Activated naive CD8-positive, alpha-beta T cell treated with anti-CD3 and anti-CD28 coated beads, Interleukin-2, amount 50 U/mL, for 24 hours (primary cell): ENCODE measurements around the gene PALM.
"Not testable (repeated sequence)": the region's sequence is repeated elsewhere in the genome, so short reads cannot be mapped to it uniquely, and the experiment has no call there.

Experiments used
- ATAC-seq: fragments of 150-1000 bp; cut with Tn5 transposase; one replicate; pipeline ENCODE4 v1.10.0; 2021
- DNase-seq: peaks from one replicate; pipeline ENCODE4 v3.0.0; 2021
- H3K27ac Mint-ChIP-seq: one replicate; pipeline ENCODE4 v1.8.0; 2021; ENCODE audit warnings: mild to moderate bottlenecking, mixed read lengths
- H3K27me3 Mint-ChIP-seq: one replicate; pipeline ENCODE4 v1.8.0; 2021; ENCODE audit warnings: mixed read lengths
- H3K36me3 Mint-ChIP-seq: one replicate; pipeline ENCODE4 v1.8.0; 2021; ENCODE audit warnings: low read depth, mixed read lengths
- H3K4me1 Mint-ChIP-seq: one replicate; pipeline ENCODE4 v1.8.0; 2021; ENCODE audit warnings: mixed read lengths
- H3K4me3 Mint-ChIP-seq: one replicate; pipeline ENCODE4 v1.8.0; 2021; ENCODE audit warnings: mild to moderate bottlenecking, moderate library complexity, mixed read lengths
- H3K9me3 Mint-ChIP-seq: one replicate; pipeline ENCODE4 v1.8.0; 2021; ENCODE audit warnings: mixed read lengths

PALM gene

GRCh38 chr19:729564-729963, 20.8 kb downstream of the PALM start:
- not testable (repeated sequence) for H3K9me3 Mint-ChIP-seq, H3K4me1 Mint-ChIP-seq, H3K36me3 Mint-ChIP-seq, DNase-seq, H3K27ac Mint-ChIP-seq, H3K27me3 Mint-ChIP-seq, ATAC-seq, H3K4me3 Mint-ChIP-seq

- no peak overlapping the region for H3K4me3 Mint-ChIP-seq
- no peaks in the 10 kb centered on the region for H3K27me3 Mint-ChIP-seq
- H3K9me3 Mint-ChIP-seq: no peaks in the 10 kb centered on the region
- ATAC-seq (no peak), DNase-seq (no peak)
- peaks cover 9% of the 10 kb centered on the region for H3K4me1 Mint-ChIP-seq
- no peaks in the 10 kb centered on the region for H3K36me3 Mint-ChIP-seq
- no peak overlapping the region for H3K27ac Mint-ChIP-seq
These were observed 21.4 kb downstream of the PALM start for GRCh38 chr19:729965-730668.

- ATAC-seq (no peak), DNase-seq (no peak)
- Mint-ChIP-seq H3K4me1 (peaks cover 9% of the 10 kb centered on the region), H3K27me3 (no peaks in the 10 kb centered on the region), H3K9me3 (no peaks in the 10 kb centered on the region), H3K4me3 (no peak overlapping the region), H3K27ac (no peak overlapping the region), H3K36me3 (no peaks in the 10 kb centered on the region)
These were observed 22.3 kb downstream of the PALM start for GRCh38 chr19:731000-731399.

- no peak overlapping the region for H3K27ac Mint-ChIP-seq
- H3K27me3 Mint-ChIP-seq: peaks cover 2% of the 10 kb centered on the region
- H3K36me3 Mint-ChIP-seq: no peaks in the 10 kb centered on the region
- DNase-seq: no peak
- H3K9me3 Mint-ChIP-seq: no peaks in the 10 kb centered on the region
- peaks cover 9% of the 10 kb centered on the region for H3K4me1 Mint-ChIP-seq
- no peak overlapping the region for H3K4me3 Mint-ChIP-seq
- no peak for ATAC-seq
These were observed 23.7 kb downstream of the PALM start for GRCh38 chr19:732148-733069.

GRCh38 chr19:734716-735115, 26.0 kb downstream of the PALM start:
- H3K27ac Mint-ChIP-seq: no peak overlapping the region
- no peak for ATAC-seq
- H3K4me1 Mint-ChIP-seq: peaks cover 9% of the 10 kb centered on the region
- H3K9me3 Mint-ChIP-seq: no peaks in the 10 kb centered on the region
- H3K27me3 Mint-ChIP-seq: peaks cover 2% of the 10 kb centered on the region
- no peak for DNase-seq
- no peaks in the 10 kb centered on the region for H3K36me3 Mint-ChIP-seq
- H3K4me3 Mint-ChIP-seq: no peak overlapping the region

GRCh38 chr19:736125-736524, 27.4 kb downstream of the PALM start:
- ATAC-seq: no peak
- DNase-seq: no peak
- H3K4me3 Mint-ChIP-seq: no peak overlapping the region
- peaks cover 2% of the 10 kb centered on the region for H3K27me3 Mint-ChIP-seq
- peaks cover 9% of the 10 kb centered on the region for H3K4me1 Mint-ChIP-seq
- H3K9me3 Mint-ChIP-seq: no peaks in the 10 kb centered on the region
- H3K36me3 Mint-ChIP-seq: no peaks in the 10 kb centered on the region
- no peak overlapping the region for H3K27ac Mint-ChIP-seq

GRCh38 chr19:737591-738093, 28.9 kb downstream of the PALM start:
- H3K27me3 Mint-ChIP-seq: peaks cover 2% of the 10 kb centered on the region
- no peak overlapping the region for H3K27ac Mint-ChIP-seq
- peaks cover 7% of the 10 kb centered on the region for H3K4me1 Mint-ChIP-seq
- no peaks in the 10 kb centered on the region for H3K9me3 Mint-ChIP-seq
- no peak overlapping the region for H3K4me3 Mint-ChIP-seq
- H3K36me3 Mint-ChIP-seq: no peaks in the 10 kb centered on the region
- peak; percentile 73 for DNase-seq
- peak; percentile 53 for ATAC-seq

- DNase-seq (no peak), ATAC-seq (no peak)
- H3K27ac Mint-ChIP-seq: no peak overlapping the region
- no peaks in the 10 kb centered on the region for H3K36me3 Mint-ChIP-seq
- no peaks in the 10 kb centered on the region for H3K9me3 Mint-ChIP-seq
- peaks cover 2% of the 10 kb centered on the region for H3K4me1 Mint-ChIP-seq
- peaks cover 2% of the 10 kb centered on the region for H3K27me3 Mint-ChIP-seq
- no peak overlapping the region for H3K4me3 Mint-ChIP-seq
These were observed 29.9 kb downstream of the PALM start for GRCh38 chr19:738509-739128.

- Mint-ChIP-seq H3K36me3 (no peaks in the 10 kb centered on the region), H3K9me3 (no peaks in the 10 kb centered on the region), H3K4me1 (no peaks in the 10 kb centered on the region), H3K4me3 (no peak overlapping the region), H3K27me3 (peaks cover 2% of the 10 kb centered on the region), H3K27ac (no peak overlapping the region)
- ATAC-seq (no peak), DNase-seq (no peak)
These were observed 31.4 kb downstream of the PALM start for GRCh38 chr19:739998-740715.

GRCh38 chr19:740816-741505, 32.2 kb downstream of the PALM start:
- H3K36me3 Mint-ChIP-seq, H3K4me3 Mint-ChIP-seq, H3K27ac Mint-ChIP-seq, H3K4me1 Mint-ChIP-seq, DNase-seq, ATAC-seq, H3K9me3 Mint-ChIP-seq, H3K27me3 Mint-ChIP-seq: not testable (repeated sequence)

- Mint-ChIP-seq H3K27ac (no peak overlapping the region), H3K27me3 (peaks cover 2% of the 10 kb centered on the region), H3K9me3 (no peaks in the 10 kb centered on the region), H3K4me1 (no peaks in the 10 kb centered on the region), H3K36me3 (no peaks in the 10 kb centered on the region), H3K4me3 (no peak overlapping the region)
- DNase-seq (no peak), ATAC-seq (no peak)
These were observed 32.9 kb downstream of the PALM start for GRCh38 chr19:741506-742131.

GRCh38 chr19:742540-743075, 33.9 kb downstream of the PALM start:
- DNase-seq (no peak), ATAC-seq (no peak)
- H3K9me3 Mint-ChIP-seq: no peaks in the 10 kb centered on the region
- no peaks in the 10 kb centered on the region for H3K36me3 Mint-ChIP-seq
- no peaks in the 10 kb centered on the region for H3K4me1 Mint-ChIP-seq
- no peak overlapping the region for H3K4me3 Mint-ChIP-seq
- no peak overlapping the region for H3K27ac Mint-ChIP-seq
- H3K27me3 Mint-ChIP-seq: no peaks in the 10 kb centered on the region

- Mint-ChIP-seq H3K27ac (no peak overlapping the region), H3K4me3 (no peak overlapping the region), H3K4me1 (no peaks in the 10 kb centered on the region), H3K36me3 (no peaks in the 10 kb centered on the region), H3K9me3 (no peaks in the 10 kb centered on the region), H3K27me3 (no peaks in the 10 kb centered on the region)
- DNase-seq (no peak), ATAC-seq (no peak)
These were observed 34.5 kb downstream of the PALM start for GRCh38 chr19:743168-743687.
